Keratinocyte (primary cell): Measurements from ENCODE around the gene NPAS3. TPM values are rescaled to one million over a fixed set of nuclear protein-coding genes. Genes with fewer than 3 reads are reported as not detected.

Source experiments
- DNase-seq: peaks from one replicate; pipeline ENCODE4 v3.0.0-alpha.2; 2011; ENCODE audit warnings: low read depth, missing footprints, low spot score
- FAIRE-seq: peaks from 2 replicates; lab custom pipeline; 2011; peaks lifted over from hg19 to GRCh38; lab: Jason Lieb, UNC
- H2AFZ ChIP-seq: 2 replicates; pipeline ENCODE4 v1.6.0; 2012; ENCODE audit warnings: low read length, control low read depth, inconsistent platforms; ENCODE audit not compliant: control insufficient read depth
- H3K27ac ChIP-seq: 2 replicates; pipeline ENCODE4 v1.5.1; 2011; ENCODE audit warnings: low read length; ENCODE audit not compliant: control insufficient read depth, insufficient read depth
- H3K27me3 ChIP-seq: 3 replicates; pipeline ENCODE4 v1.6.0; 2011; ENCODE audit warnings: low read length; ENCODE audit not compliant: control insufficient read depth, insufficient read depth; ENCODE audit errors: extremely low read depth
- H3K36me3 ChIP-seq, 2 experiments: 2 replicates in 1 of 2; 3 replicates in 1 of 2; pipeline ENCODE4 v1.5.1; 2011; ENCODE audit warnings: low read length in 2 of 2, mild to moderate bottlenecking in 1 of 2; ENCODE audit not compliant: control insufficient read depth in 2 of 2, insufficient read depth in 2 of 2; ENCODE audit errors: extremely low read depth in 1 of 2
- H3K4me1 ChIP-seq: 3 replicates; pipeline ENCODE4 v1.5.1; 2011; ENCODE audit warnings: low read length; ENCODE audit not compliant: control insufficient read depth, insufficient read depth; ENCODE audit errors: extremely low read depth
- H3K4me2 ChIP-seq: 3 replicates; pipeline ENCODE4 v1.6.0; 2011; ENCODE audit warnings: low read depth, low read length; ENCODE audit not compliant: control insufficient read depth, insufficient read depth; ENCODE audit errors: extremely low read depth
- H3K4me3 ChIP-seq, 3 experiments: fragments of 200-600 bp in 1 of 3; sonication (generic) in 1 of 3; 2 replicates in 2 of 3; 3 replicates in 1 of 3; pipeline ENCODE4 v1.5.1; 2011 to 2016; ENCODE audit warnings: low read length in 3 of 3, mild to moderate bottlenecking in 3 of 3, control low read depth in 2 of 3, inconsistent platforms in 1 of 3, low read depth in 1 of 3, mixed read lengths in 1 of 3, mixed run types in 1 of 3, moderate library complexity in 1 of 3; ENCODE audit not compliant: control insufficient read depth in 2 of 3, insufficient read depth in 2 of 3; ENCODE audit errors: extremely low read depth in 1 of 3
- H3K79me2 ChIP-seq: 2 replicates; pipeline ENCODE4 v1.6.0; 2012; ENCODE audit warnings: low read length; ENCODE audit not compliant: control insufficient read depth, insufficient read depth
- H3K9ac ChIP-seq: 3 replicates; pipeline ENCODE4 v1.6.0; 2011; ENCODE audit warnings: low read length; ENCODE audit not compliant: control insufficient read depth, insufficient read depth; ENCODE audit errors: extremely low read depth
- H3K9me1 ChIP-seq: 3 replicates; pipeline ENCODE4 v1.6.0; 2011; ENCODE audit warnings: low read length; ENCODE audit not compliant: control insufficient read depth, insufficient read depth; ENCODE audit errors: extremely low read depth
- H3K9me3 ChIP-seq: 2 replicates; pipeline ENCODE4 v1.5.1; 2012; ENCODE audit warnings: low read depth, low read length; ENCODE audit not compliant: control insufficient read depth
- H4K20me1 ChIP-seq: 3 replicates; pipeline ENCODE4 v1.6.0; 2011; ENCODE audit warnings: low read length; ENCODE audit not compliant: control insufficient read depth, insufficient read depth; ENCODE audit errors: extremely low read depth
- CTCF ChIP-seq, 3 experiments: IDR thresholded peaks in 1 of 3; conservative IDR thresholded peaks in 1 of 3; optimal IDR thresholded peaks in 1 of 3; 2 replicates in 2 of 3; 3 replicates in 1 of 3; pipeline versions ENCODE3 to v1.5.1; 2011; ENCODE audit warnings: low read length in 3 of 3, mild to moderate bottlenecking in 3 of 3, moderate library complexity in 2 of 3, control low read depth in 1 of 3, inconsistent platforms in 1 of 3; ENCODE audit not compliant: insufficient read depth in 2 of 3; ENCODE audit errors: extremely low read depth in 1 of 3
- EZH2 ChIP-seq: IDR thresholded peaks from one replicate; pipeline ENCODE4 v1.6.1; 2012; ENCODE audit warnings: inconsistent platforms, mild to moderate bottlenecking, low read length, moderate library complexity
- dilution Hi-C: fragments of 300-500 bp; cut with MboI; formaldehyde crosslinking; loops from one replicate; pipeline ENCODE4 v1.7.0; 2020; ENCODE audit warnings: low sequenced_read_pairs; ENCODE audit not compliant: extremely low pct_ligation_motif_present
- polyA plus RNA-seq, 5 experiments: library from polyadenylated mRNA; depleted of rRNA in 3 of 5; stranded (reverse) in 3 of 5; stranded (forward) in 1 of 5; unstranded in 1 of 5; fragments of >200 nt; gene quantifications; 1 replicate in 1 of 5; 2 replicates in 3 of 5; 3 replicates in 1 of 5; pipeline versions ENCODE4 v1.2.1 to v1.2.3, GENCODE V29; 2011 to 2012; ENCODE audit warnings: missing spikeins in 2 of 5, low read depth in 1 of 5, low replicate concordance in 1 of 5

NPAS3 gene
- polyA plus RNA-seq, 1 donor (not counting 4 experiments of a cell fraction or from before 2014, with no cell fraction given) = 0.07 TPM

GRCh38 chr14:33563901-33564197 lies 625.2 kb downstream of the NPAS3 start:
- FAIRE-seq = no peak
- H3K27ac ChIP-seq = no peak overlapping the region

GRCh38 chr14:33564774-33565630 lies 626.3 kb downstream of the NPAS3 start:
- H3K9me1 ChIP-seq = no peaks in the 10 kb centered on the region
- no peak overlapping the region for H3K9ac ChIP-seq
- peak overlapping the region in 2 of 3 experiments; percentile 11 to 29 for H3K4me3 ChIP-seq
- DNase-seq (peak; percentile 30), FAIRE-seq (peak; percentile 92)
- dilution Hi-C loops = no loop called here
- H3K27me3 ChIP-seq = no peaks in the 10 kb centered on the region
- H3K27ac ChIP-seq = peak overlapping the region; percentile 67
- no peaks in the 10 kb centered on the region for H3K9me3 ChIP-seq
- H3K36me3 ChIP-seq = no peaks in the 10 kb centered on the region
- H3K79me2 ChIP-seq = no peaks in the 10 kb centered on the region
- H2AFZ ChIP-seq = peak overlapping the region; percentile 27
- no peak for TF ChIP-seq EZH2
- no peak for TF ChIP-seq CTCF (optimal IDR thresholded peaks at IDR 0.05 in 1 of 3, IDR thresholded peaks at IDR 0.05 in 1 of 3, conservative IDR thresholded peaks at IDR 0.05 in 1 of 3; ENCODE audit: extremely low read depth in 1 of 3, insufficient read depth in 2 of 3, low read length in 3 of 3)
- no peaks in the 10 kb centered on the region for H4K20me1 ChIP-seq
- H3K4me2 ChIP-seq = peak overlapping the region; percentile 68
- peaks cover 56% of the 10 kb centered on the region for H3K4me1 ChIP-seq

More at GRCh38 chr14:33563901-33564197, 625.2 kb downstream of the NPAS3 start:
- Histone ChIP-seq H3K79me2 (no peaks in the 10 kb centered on the region), H3K36me3 (no peaks in the 10 kb centered on the region), H3K9ac (no peak overlapping the region), H3K4me1 (peaks cover 44% of the 10 kb centered on the region), H3K4me3 (no peak overlapping the region), H3K27me3 (no peaks in the 10 kb centered on the region), H4K20me1 (no peaks in the 10 kb centered on the region), H2AFZ (no peak overlapping the region), H3K9me1 (no peaks in the 10 kb centered on the region), H3K9me3 (no peaks in the 10 kb centered on the region), H3K4me2 (no peak overlapping the region)
- TF ChIP-seq CTCF (optimal IDR thresholded peaks at IDR 0.05 in 1 of 3, IDR thresholded peaks at IDR 0.05 in 1 of 3, conservative IDR thresholded peaks at IDR 0.05 in 1 of 3; ENCODE audit: extremely low read depth in 1 of 3, insufficient read depth in 2 of 3, low read length in 3 of 3) = no peak
- no peak for TF ChIP-seq EZH2
- DNase-seq = no peak
- dilution Hi-C loops = no loop called here
